ENCODE data around the gene SATB2.

The SATB2 gene

DNA sequence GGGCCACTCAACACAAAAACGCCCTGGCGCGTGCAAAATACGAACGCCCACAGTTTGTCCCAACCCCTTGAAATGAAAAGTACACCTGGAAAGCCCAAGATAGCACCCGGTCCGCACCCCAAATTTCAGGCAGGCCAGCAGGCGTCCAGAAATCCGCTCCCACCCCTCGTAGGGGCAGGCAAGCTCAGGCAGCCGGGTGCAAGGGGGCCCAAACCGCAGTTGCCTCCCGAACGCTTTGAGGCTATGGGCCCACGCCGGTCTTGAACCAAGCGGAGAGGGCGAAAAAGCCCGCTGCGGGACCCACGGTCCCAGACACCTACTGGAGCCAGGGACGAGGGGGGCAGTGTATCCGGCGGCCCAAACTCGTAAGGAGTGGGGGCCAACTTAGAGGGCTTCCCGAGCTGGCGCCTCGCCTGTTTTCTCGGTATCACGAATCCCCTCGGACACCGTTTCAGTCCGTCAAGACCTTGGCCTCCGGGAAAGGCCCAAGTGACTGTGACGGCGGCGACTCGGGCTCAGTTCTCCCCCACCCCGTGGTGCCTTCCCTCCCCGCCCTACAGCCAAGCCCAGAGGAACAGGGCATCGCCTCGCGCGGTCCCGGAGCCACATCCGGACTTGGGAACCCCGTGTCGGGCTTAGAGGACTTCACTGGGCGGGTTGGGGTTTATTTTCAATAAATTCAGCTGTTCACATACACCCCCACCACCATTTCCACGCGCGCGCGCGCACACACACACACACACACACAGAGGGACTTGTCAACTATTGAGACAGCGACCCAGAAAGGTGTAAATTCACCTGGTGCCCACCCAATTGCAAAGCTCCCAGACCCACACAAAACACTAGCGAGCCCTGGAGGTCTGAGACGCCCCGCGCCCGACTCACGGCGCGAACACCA is 6.2 kb upstream of the SATB2 start:
- peaks cover 48% of the 10 kb centered on the region for H3K27me3 ChIP-seq (ENCODE audit: control insufficient read depth, insufficient read depth, low read length)
- peak overlapping the region; percentile 59 for H3K4me3 ChIP-seq (ENCODE audit: low read length)
- no peak overlapping the region for H3K27ac ChIP-seq (ENCODE audit: low read depth, low read length)
- no peaks in the 10 kb centered on the region for H3K36me3 ChIP-seq (ENCODE audit: control insufficient read depth, insufficient read depth, low read length)
- H3K9ac ChIP-seq (ENCODE audit: low read length): peak overlapping the region; percentile 55
- peaks cover under 1% of the 10 kb centered on the region for H3K4me1 ChIP-seq (ENCODE audit: control insufficient read depth, insufficient read depth, low read length)

DNA sequence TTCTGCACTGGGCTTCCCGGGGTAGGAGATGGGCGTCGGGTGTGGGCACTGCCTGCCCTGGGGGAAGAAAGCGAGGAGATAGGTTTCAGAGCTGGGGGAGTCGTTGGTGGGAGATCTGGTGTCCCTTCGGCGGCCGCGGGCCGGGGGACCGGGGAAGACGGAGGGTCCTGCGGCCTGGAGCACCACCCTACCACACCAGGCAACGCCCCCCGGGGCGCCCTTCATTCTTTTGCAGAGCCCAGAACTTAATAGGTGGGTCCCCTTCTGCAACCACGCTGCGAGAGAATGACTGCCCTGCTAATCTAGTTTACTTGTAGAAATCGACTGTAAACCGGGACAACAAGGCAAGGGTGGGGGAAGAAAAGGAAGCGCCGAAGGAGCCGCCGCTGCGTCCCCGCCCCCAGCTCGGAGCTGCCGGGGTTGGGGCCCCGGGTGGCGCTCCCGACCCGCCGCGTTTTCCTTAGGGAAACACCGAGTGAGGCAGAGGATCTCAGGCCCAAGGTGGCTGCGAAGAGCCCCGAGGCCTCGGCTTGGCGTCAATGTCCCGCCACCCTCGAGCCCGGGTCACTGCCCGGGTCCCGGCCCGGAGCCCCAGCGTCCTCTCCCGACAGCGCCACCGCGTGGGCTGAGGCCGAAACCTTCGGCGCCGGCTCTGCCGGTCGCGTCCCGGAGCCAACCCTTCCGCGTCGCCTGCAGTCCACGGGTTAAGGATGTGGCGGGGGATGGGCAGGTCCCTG is 5.4 kb upstream of the SATB2 start:
- Histone ChIP-seq H3K4me1 (ENCODE audit: control insufficient read depth, insufficient read depth, low read length) (no peaks in the 10 kb centered on the region), H3K27ac (ENCODE audit: low read depth, low read length) (no peak overlapping the region), H3K4me3 (ENCODE audit: low read length) (peak overlapping the region; percentile 59), H3K27me3 (ENCODE audit: control insufficient read depth, insufficient read depth, low read length) (peaks cover 44% of the 10 kb centered on the region), H3K36me3 (ENCODE audit: control insufficient read depth, insufficient read depth, low read length) (no peaks in the 10 kb centered on the region), H3K9ac (ENCODE audit: low read length) (peak overlapping the region; percentile 32)

GRCh38 chr2:199462347-199462955 is 4.7 kb upstream of the SATB2 start:
- Histone ChIP-seq H3K27me3 (ENCODE audit: control insufficient read depth, insufficient read depth, low read length) (peaks cover 38% of the 10 kb centered on the region), H3K36me3 (ENCODE audit: control insufficient read depth, insufficient read depth, low read length) (no peaks in the 10 kb centered on the region), H3K9ac (ENCODE audit: low read length) (peak overlapping the region; percentile 7), H3K4me3 (ENCODE audit: low read length) (peak overlapping the region; percentile 59), H3K27ac (ENCODE audit: low read depth, low read length) (no peak overlapping the region), H3K4me1 (ENCODE audit: control insufficient read depth, insufficient read depth, low read length) (no peaks in the 10 kb centered on the region)

DNA sequence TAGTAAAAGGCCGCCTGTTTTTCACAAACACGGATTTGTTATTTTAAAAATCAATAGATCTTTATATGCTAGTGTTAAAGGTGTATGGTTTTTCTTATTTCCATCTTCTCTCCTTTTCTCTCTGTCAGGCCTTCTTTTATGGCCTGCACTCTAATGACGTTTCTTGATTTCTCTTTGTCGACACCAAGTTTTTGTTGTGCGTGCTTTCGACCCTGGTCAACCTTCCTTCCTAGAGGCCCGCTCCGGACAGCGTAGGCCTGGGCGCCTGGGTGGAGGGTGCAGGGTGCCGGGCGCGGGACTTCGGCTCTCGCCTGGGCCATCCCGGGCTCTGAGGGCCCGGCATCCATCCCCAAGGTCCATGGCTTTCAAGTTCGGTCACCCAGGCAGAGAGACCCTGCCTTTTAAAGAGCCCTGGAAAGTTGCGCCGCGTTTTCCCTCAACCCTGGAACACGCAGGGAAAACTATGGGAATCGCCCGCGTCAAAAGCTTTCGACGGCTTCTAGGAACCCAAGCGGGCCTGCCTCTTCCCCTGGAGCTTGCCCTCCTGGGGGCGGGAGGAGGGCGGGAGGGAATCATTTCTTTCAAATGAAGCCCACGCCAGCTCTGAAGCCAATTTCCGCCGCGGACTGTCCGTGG is 4.1 kb upstream of the SATB2 start:
- H3K27ac ChIP-seq (ENCODE audit: low read depth, low read length): no peak overlapping the region
- H3K4me1 ChIP-seq (ENCODE audit: control insufficient read depth, insufficient read depth, low read length): no peaks in the 10 kb centered on the region
- H3K4me3 ChIP-seq (ENCODE audit: low read length): peak overlapping the region; percentile 59
- no peaks in the 10 kb centered on the region for H3K36me3 ChIP-seq (ENCODE audit: control insufficient read depth, insufficient read depth, low read length)
- no peak overlapping the region for H3K9ac ChIP-seq (ENCODE audit: low read length)
- H3K27me3 ChIP-seq (ENCODE audit: control insufficient read depth, insufficient read depth, low read length): peaks cover 38% of the 10 kb centered on the region

DNA sequence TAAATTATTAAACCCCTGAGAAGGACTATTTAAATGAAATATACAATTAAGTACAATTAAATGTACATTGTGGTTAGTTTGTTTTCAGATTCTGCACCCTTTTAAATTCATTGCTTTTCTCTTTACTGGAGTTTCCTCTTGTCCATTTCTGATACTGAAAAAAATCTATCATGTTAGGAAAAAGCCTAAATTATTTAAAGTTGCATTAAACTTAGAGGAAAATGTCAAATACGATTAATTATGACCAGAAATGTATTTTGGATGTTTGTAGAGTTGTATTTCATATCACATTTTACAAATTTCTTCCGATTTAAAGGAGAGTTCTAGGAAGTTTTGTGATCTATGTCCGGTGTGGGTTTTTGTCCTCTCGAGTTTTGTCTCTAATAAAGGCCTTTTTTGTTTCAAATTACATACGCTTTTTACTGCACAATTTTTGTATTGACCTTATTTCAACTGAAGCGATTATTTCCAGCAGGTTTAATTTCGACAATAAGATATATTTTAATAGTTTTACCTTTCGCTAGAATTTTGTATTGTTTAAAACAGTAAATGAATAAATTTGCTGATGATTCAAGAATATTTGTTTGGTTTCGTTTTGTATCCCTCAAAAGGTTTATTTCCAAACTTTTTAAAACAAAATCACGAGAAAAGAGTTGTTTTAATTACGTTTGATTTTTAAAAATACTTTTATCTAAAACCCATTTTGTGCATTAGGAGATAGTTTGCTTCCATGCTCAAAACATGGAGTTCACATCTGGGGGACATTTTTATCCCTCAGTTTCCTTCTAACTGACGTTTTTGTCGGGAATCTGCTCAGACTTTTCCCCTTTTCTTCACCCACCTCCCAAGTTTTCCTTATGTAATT is 3.3 kb upstream of the SATB2 start:
- Histone ChIP-seq H3K4me3 (ENCODE audit: low read length) (peak overlapping the region; percentile 20), H3K27ac (ENCODE audit: low read depth, low read length) (no peak overlapping the region), H3K9ac (ENCODE audit: low read length) (no peak overlapping the region), H3K36me3 (ENCODE audit: control insufficient read depth, insufficient read depth, low read length) (no peaks in the 10 kb centered on the region), H3K27me3 (ENCODE audit: control insufficient read depth, insufficient read depth, low read length) (peaks cover 37% of the 10 kb centered on the region), H3K4me1 (ENCODE audit: control insufficient read depth, insufficient read depth, low read length) (no peaks in the 10 kb centered on the region)

- Histone ChIP-seq H3K27ac (ENCODE audit: low read depth, low read length) (no peak overlapping the region), H3K4me3 (ENCODE audit: low read length) (peak overlapping the region; percentile 99), H3K27me3 (ENCODE audit: control insufficient read depth, insufficient read depth, low read length) (peaks cover 44% of the 10 kb centered on the region), H3K9ac (ENCODE audit: low read length) (peak overlapping the region; percentile 24), H3K4me1 (ENCODE audit: control insufficient read depth, insufficient read depth, low read length) (no peaks in the 10 kb centered on the region), H3K36me3 (ENCODE audit: control insufficient read depth, insufficient read depth, low read length) (no peaks in the 10 kb centered on the region)
Observed at GRCh38 chr2:199460101-199460671, 2.4 kb upstream of the SATB2 start.

DNA sequence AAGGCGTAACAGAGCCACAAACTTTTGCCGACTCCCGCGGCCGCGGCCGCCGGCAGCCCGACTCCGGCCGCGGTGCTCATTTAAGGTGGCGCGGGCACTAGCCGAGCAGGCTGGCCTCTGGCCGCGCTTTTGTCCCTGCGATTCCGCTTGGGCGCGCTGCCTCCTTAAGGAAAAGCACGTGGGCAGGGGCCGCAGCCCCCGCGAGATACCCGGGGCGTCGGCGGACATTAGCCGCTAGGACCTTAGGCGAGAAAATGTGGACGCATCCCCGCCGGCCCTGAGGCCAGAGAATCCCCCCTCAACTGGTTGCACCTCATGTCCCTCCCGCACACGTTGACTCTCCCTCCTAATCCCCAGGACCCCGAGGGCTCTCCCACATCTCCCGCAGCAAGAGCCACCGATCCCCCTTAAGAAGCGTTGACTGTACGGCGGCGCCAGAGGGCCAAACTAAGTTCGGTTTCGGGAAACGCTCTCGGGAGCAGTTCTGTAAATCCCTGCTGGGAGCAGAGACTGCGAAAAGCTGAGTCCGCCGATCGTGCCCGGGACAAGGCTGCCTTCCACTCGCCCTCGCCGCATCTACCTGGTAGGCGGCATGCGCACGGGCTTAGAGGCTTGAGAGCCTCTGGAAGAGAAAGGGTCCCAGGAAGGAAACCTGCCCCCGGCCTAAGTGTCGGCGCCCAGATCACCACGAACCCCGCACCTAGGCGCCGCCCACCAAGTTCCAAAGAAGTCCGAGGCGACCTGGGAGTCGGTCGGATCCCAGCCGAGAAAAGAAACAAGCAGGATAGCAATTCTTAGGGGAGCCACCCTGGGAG is 1.8 kb upstream of the SATB2 start:
- Histone ChIP-seq H3K27ac (ENCODE audit: low read depth, low read length) (peak overlapping the region; percentile 50), H3K9ac (ENCODE audit: low read length) (peak overlapping the region; percentile 72), H3K4me1 (ENCODE audit: control insufficient read depth, insufficient read depth, low read length) (no peaks in the 10 kb centered on the region), H3K4me3 (ENCODE audit: low read length) (peak overlapping the region; percentile 99), H3K36me3 (ENCODE audit: control insufficient read depth, insufficient read depth, low read length) (no peaks in the 10 kb centered on the region), H3K27me3 (ENCODE audit: control insufficient read depth, insufficient read depth, low read length) (peaks cover 39% of the 10 kb centered on the region)

GRCh38 chr2:199458806-199459285 is 1.1 kb upstream of the SATB2 start:
- peak overlapping the region; percentile 40 for H3K9ac ChIP-seq (ENCODE audit: low read length)
- H3K27me3 ChIP-seq (ENCODE audit: control insufficient read depth, insufficient read depth, low read length): peaks cover 39% of the 10 kb centered on the region
- no peaks in the 10 kb centered on the region for H3K36me3 ChIP-seq (ENCODE audit: control insufficient read depth, insufficient read depth, low read length)
- peak overlapping the region; percentile 50 for H3K27ac ChIP-seq (ENCODE audit: low read depth, low read length)
- H3K4me3 ChIP-seq (ENCODE audit: low read length): peak overlapping the region; percentile 99
- H3K4me1 ChIP-seq (ENCODE audit: control insufficient read depth, insufficient read depth, low read length): no peaks in the 10 kb centered on the region

GRCh38 chr2:199458009-199458805 is 468 bp upstream of the SATB2 start:
- H3K9ac ChIP-seq (ENCODE audit: low read length): no peak overlapping the region
- H3K4me1 ChIP-seq (ENCODE audit: control insufficient read depth, insufficient read depth, low read length): no peaks in the 10 kb centered on the region
- no peaks in the 10 kb centered on the region for H3K36me3 ChIP-seq (ENCODE audit: control insufficient read depth, insufficient read depth, low read length)
- H3K27ac ChIP-seq (ENCODE audit: low read depth, low read length): no peak overlapping the region
- H3K27me3 ChIP-seq (ENCODE audit: control insufficient read depth, insufficient read depth, low read length): peaks cover 35% of the 10 kb centered on the region
- peak overlapping the region; percentile 99 for H3K4me3 ChIP-seq (ENCODE audit: low read length)
